HEK293 (cell line): ENCODE measurements around the gene SOS2.

Experiments used
- EGR2 ChIP-seq: fragments of 450-650 bp; formaldehyde crosslinking; IDR thresholded peaks from 2 replicates; pipeline ENCODE4 v1.5.1; 2016; ENCODE audit warnings: low read depth, missing biosample characterization, missing genetic modification characterization
- FEZF1 ChIP-seq: fragments of 450-650 bp; formaldehyde crosslinking; IDR thresholded peaks from 2 replicates; pipeline ENCODE4 v1.5.1; 2016; ENCODE audit warnings: missing biosample characterization, missing genetic modification characterization
- HOXC10 ChIP-seq: sonication (generic); formaldehyde crosslinking; IDR thresholded peaks from 2 replicates; pipeline ENCODE4 v1.8.1; 2023; ENCODE audit warnings: mild to moderate bottlenecking, missing genetic modification reagents
- SP3 ChIP-seq: fragments of 450-650 bp; formaldehyde crosslinking; IDR thresholded peaks from 2 replicates; pipeline ENCODE4 v1.5.1; 2016; ENCODE audit warnings: missing biosample characterization, missing genetic modification characterization
- YY1 ChIP-seq: fragments of 450-650 bp; formaldehyde crosslinking; IDR thresholded peaks from 2 replicates; pipeline ENCODE4 v1.5.1; 2018; ENCODE audit warnings: missing biosample characterization, missing genetic modification characterization
- ZBTB11 ChIP-seq: fragments of 450-650 bp; formaldehyde crosslinking; conservative IDR thresholded peaks from 2 replicates; pipeline ENCODE4 v1.5.1; 2016; ENCODE audit warnings: low read depth, missing biosample characterization, missing genetic modification characterization
- ZBTB48 ChIP-seq: fragments of 450-650 bp; formaldehyde crosslinking; IDR thresholded peaks from 2 replicates; pipeline ENCODE4 v1.5.1; 2016; ENCODE audit warnings: missing biosample characterization, missing genetic modification characterization
- ZBTB49 ChIP-seq: fragments of 450-650 bp; formaldehyde crosslinking; IDR thresholded peaks from 2 replicates; pipeline ENCODE4 v1.5.1; 2016; ENCODE audit warnings: missing biosample characterization, missing genetic modification characterization, low read depth
- ZIC2 ChIP-seq: fragments of 450-650 bp; formaldehyde crosslinking; IDR thresholded peaks from 2 replicates; pipeline ENCODE4 v1.5.1; 2016; ENCODE audit warnings: missing biosample characterization, missing genetic modification characterization
- ZNF24 ChIP-seq: fragments of 450-650 bp; formaldehyde crosslinking; IDR thresholded peaks from 2 replicates; pipeline ENCODE4 v1.5.1; 2016; ENCODE audit warnings: missing biosample characterization, missing genetic modification characterization
- ZNF248 ChIP-seq: fragments of 450-650 bp; formaldehyde crosslinking; IDR thresholded peaks from 2 replicates; pipeline ENCODE4 v1.5.1; 2017; ENCODE audit warnings: missing biosample characterization, missing genetic modification characterization
- ZNF324 ChIP-seq: fragments of 450-650 bp; formaldehyde crosslinking; IDR thresholded peaks from 2 replicates; pipeline ENCODE4 v1.5.1; 2016; ENCODE audit warnings: missing biosample characterization, missing genetic modification characterization
- ZNF394 ChIP-seq: fragments of 450-650 bp; formaldehyde crosslinking; IDR thresholded peaks from 2 replicates; pipeline ENCODE4 v1.5.1; 2016; ENCODE audit warnings: missing biosample characterization, missing genetic modification characterization, mild to moderate bottlenecking, moderate library complexity, borderline replicate concordance
- ZNF449 ChIP-seq: fragments of 450-650 bp; formaldehyde crosslinking; IDR thresholded peaks from 2 replicates; pipeline ENCODE4 v1.5.1; 2017; ENCODE audit warnings: missing biosample characterization, mild to moderate bottlenecking, missing genetic modification characterization, moderate library complexity
- ZNF488 ChIP-seq: fragments of 450-650 bp; formaldehyde crosslinking; IDR thresholded peaks from 2 replicates; pipeline ENCODE4 v1.5.1; 2016; ENCODE audit warnings: missing biosample characterization, missing genetic modification characterization
- ZNF830 ChIP-seq: fragments of 450-650 bp; IDR thresholded peaks from 2 replicates; pipeline ENCODE4 v1.5.0; 2018; ENCODE audit warnings: missing biosample characterization, missing genetic modification characterization, low read depth, mild to moderate bottlenecking, moderate library complexity
- ZNF837 ChIP-seq: fragments of 450-650 bp; formaldehyde crosslinking; IDR thresholded peaks from 2 replicates; pipeline ENCODE4 v1.5.1; 2016; ENCODE audit warnings: missing biosample characterization, missing genetic modification characterization
- ZSCAN18 ChIP-seq: fragments of 450-650 bp; formaldehyde crosslinking; IDR thresholded peaks from 2 replicates; pipeline ENCODE4 v1.5.1; 2016; ENCODE audit warnings: missing biosample characterization, missing genetic modification characterization

Gene SOS2

GRCh38 chr14:50230701-50231474, 490 bp downstream of the SOS2 start (continued):
- TF ChIP-seq ZBTB11 (tag by site-specific recombination) (peak; percentile 57), ZNF830 (no peak), HOXC10 (CRISPR knock-in tag) (no peak), ZNF324 (no peak), ZNF24 (tag by site-specific recombination) (no peak), ZIC2 (tag by site-specific recombination) (peak; percentile 67), ZNF248 (tag by site-specific recombination) (no peak), ZBTB48 (tag by site-specific recombination) (no peak), ZNF837 (tag by site-specific recombination) (no peak), SP3 (tag by site-specific recombination) (no peak), ZNF488 (no peak), ZBTB49 (tag by site-specific recombination) (no peak), ZNF394 (tag by site-specific recombination) (no peak), ZSCAN18 (tag by site-specific recombination) (no peak), EGR2 (tag by site-specific recombination) (no peak), ZNF449 (tag by site-specific recombination) (no peak), YY1 (tag by site-specific recombination) (0 out of 2 replicates have a peak, but pooled peaks have one; percentile 29), FEZF1 (tag by site-specific recombination) (peak; percentile 65)
- TF ChIP-seq, all 188 proteins: peak for 17
